ENCODE data around the gene ADAR.

- TF ChIP-seq CTCF (IDR thresholded peaks at IDR 0.05 in 8 of 11, conservative IDR thresholded peaks at IDR 0.05 in 3 of 11) (no peak), POLR2A (IDR thresholded peaks at IDR 0.05) (no peak)
Measured at GRCh38 chr1:154579374-154579773, 28.6 kb downstream of the ADAR start.

Measured in spleen (tissue), 7 donors.